Panc1 (cell line): ENCODE data around the gene PCDH18. TPM values are rescaled to one million over a fixed set of nuclear protein-coding genes. Genes with fewer than 3 reads are reported as not detected.

Source experiments
- ATAC-seq: fragments of 200-7000 bp; cut with Tn5 transposase; 2 replicates; pipeline ENCODE4 v1.9.1; 2020; ENCODE audit warnings: mild to moderate bottlenecking, moderate library complexity
- BruUV-seq: library from RNA; stranded (reverse); fragments of 400-500 nt; replicated peaks from 2 replicates; lab custom pipeline; 2021; lab: Mats Ljungman, UMichigan
- CTCF ChIA-PET: fragments of 300-600 bp; sonication (Branson Sonifier 250); formaldehyde crosslinking; loops from one replicate; lab custom pipeline; 2022; ENCODE audit warnings: antibody characterized with exemption; lab: Charles Lee
- POLR2A ChIA-PET: fragments of 300-600 bp; sonication (Branson Sonifier 250); formaldehyde crosslinking; loops from one replicate; lab custom pipeline; 2022; ENCODE audit warnings: antibody characterized with exemption; lab: Charles Lee
- DNase-seq: peaks from one replicate; pipeline ENCODE4 v3.0.0-alpha.2; 2010; ENCODE audit warnings: low read depth, low spot score
- H3K27ac ChIP-seq: 2 replicates; pipeline ENCODE4 v1.5.1; 2011; ENCODE audit warnings: mild to moderate bottlenecking, low read length, inconsistent platforms
- H3K27me3 ChIP-seq: fragments of 200-500 bp; sonication (Bioruptor generic); 2 replicates; pipeline ENCODE4 v1.6.0; 2014; ENCODE audit warnings: low read length, inconsistent platforms; ENCODE audit not compliant: control insufficient read depth, insufficient read depth
- H3K36me3 ChIP-seq: fragments of 200-500 bp; sonication (Bioruptor generic); 2 replicates; pipeline ENCODE4 v1.5.1; 2014; ENCODE audit warnings: inconsistent platforms, mild to moderate bottlenecking, low read length, moderate library complexity; ENCODE audit not compliant: control insufficient read depth, insufficient read depth
- H3K4me1 ChIP-seq: 2 replicates; pipeline ENCODE4 v1.5.1; 2011; ENCODE audit warnings: inconsistent platforms, mild to moderate bottlenecking, low read length, moderate library complexity; ENCODE audit not compliant: control insufficient read depth, insufficient read depth
- H3K4me3 ChIP-seq, 2 experiments: 2 replicates each; pipeline ENCODE4 v1.5.1; 2011 to 2012; ENCODE audit warnings: low read depth in 2 of 2, low read length in 2 of 2, mild to moderate bottlenecking in 2 of 2, inconsistent platforms in 1 of 2, moderate library complexity in 1 of 2
- H3K9me3 ChIP-seq: fragments of 200-500 bp; sonication (Bioruptor generic); 2 replicates; pipeline ENCODE4 v1.5.1; 2014; ENCODE audit warnings: low read depth, mild to moderate bottlenecking, inconsistent platforms, low read length, moderate library complexity; ENCODE audit not compliant: control insufficient read depth, insufficient read depth
- CTCF ChIP-seq: fragments of 450-650 bp; IDR thresholded peaks from 2 replicates; pipeline ENCODE4 v1.5.1; 2017; ENCODE audit warnings: mild to moderate bottlenecking
- POLR2AphosphoS5 ChIP-seq: IDR thresholded peaks from 2 replicates; pipeline ENCODE4 v1.6.1; 2012; ENCODE audit warnings: mild to moderate bottlenecking, low read depth, low read length, moderate library complexity
- REST ChIP-seq, 2 experiments: IDR thresholded peaks; 2 replicates each; pipeline ENCODE4 v1.6.1; 2011 to 2012; ENCODE audit warnings: low read depth in 2 of 2, control low read depth in 1 of 2, low read length in 1 of 2, mild to moderate bottlenecking in 1 of 2, moderate library complexity in 1 of 2; ENCODE audit not compliant: insufficient read depth in 1 of 2
- SIN3A ChIP-seq: IDR thresholded peaks from 2 replicates; pipeline ENCODE4 v1.6.1; 2012; ENCODE audit warnings: low read depth, mild to moderate bottlenecking, low read length, moderate library complexity, borderline replicate concordance; ENCODE audit not compliant: insufficient read depth
- TCF7L2 ChIP-seq: IDR thresholded peaks from 2 replicates; pipeline ENCODE4 v1.6.1; 2011; ENCODE audit warnings: mild to moderate bottlenecking, low read depth, low read length, inconsistent platforms
- in situ Hi-C: cut with HindIII; loops from 2 replicates; pipeline ENCODE4 v1.10.0; 2016; ENCODE audit warnings: low sequenced_read_pairs, low pct_unique_long_range_greater_than_20kb
- intact Hi-C: fragments of 100-400 bp; cut with micrococcal nuclease; formaldehyde crosslinking; loops from one replicate; pipeline ENCODE4 v1.10.0; 2022; ENCODE audit not compliant: unreplicated experiment
- total RNA-seq: library from RNA; stranded (reverse); gene quantifications from one replicate; pipeline ENCODE4 v1.2.1, GENCODE V29; 2021; ENCODE audit not compliant: unreplicated experiment

The PCDH18 gene
- total RNA-seq, 1 experiment from 2014 or later, result 10.8 TPM

GRCh38 chr4:137476345-137476744 lies 55.9 kb downstream of the PCDH18 start:
- in situ Hi-C loops, result no loop called here
- CTCF ChIA-PET, result no interaction called here
- no TSS peak for BruUV-seq

GRCh38 chr4:137474711-137475301 lies 57.5 kb downstream of the PCDH18 start:
- no peak for ATAC-seq
- in situ Hi-C loops (no loop called here), intact Hi-C loops (no loop called here)
- CTCF ChIA-PET, result no interaction called here
- Histone ChIP-seq H3K27me3 (no peaks in the 10 kb centered on the region), H3K4me3 (no peak overlapping the region), H3K4me1 (no peaks in the 10 kb centered on the region), H3K9me3 (no peaks in the 10 kb centered on the region), H3K36me3 (no peaks in the 10 kb centered on the region), H3K27ac (0 out of 2 replicates have a peak overlapping the region, but pooled peaks have one; percentile 29)
- POLR2A ChIA-PET, result no interaction called here
- BruUV-seq, result no TSS peak
- TF ChIP-seq REST (IDR thresholded peaks at IDR 0.05; ENCODE audit: insufficient read depth in 1 of 2, low read depth in 2 of 2, low read length in 1 of 2), result no peak
- no peak for DNase-seq

More at GRCh38 chr4:137476345-137476744, 55.9 kb downstream of the PCDH18 start:
- POLR2A ChIA-PET, result no interaction called here
- no peaks in the 10 kb centered on the region for H3K4me1 ChIP-seq
- H3K9me3 ChIP-seq, result no peaks in the 10 kb centered on the region
- TF ChIP-seq REST (IDR thresholded peaks at IDR 0.05; ENCODE audit: insufficient read depth in 1 of 2, low read depth in 2 of 2, low read length in 1 of 2) (no peak), TCF7L2 (no peak), POLR2AphosphoS5 (no peak), CTCF (no peak), SIN3A (no peak)
- no peaks in the 10 kb centered on the region for H3K27me3 ChIP-seq
- H3K27ac ChIP-seq, result peak overlapping the region; percentile 7; the same call in 1 of the 2 replicates
- ATAC-seq (no peak), DNase-seq (no peak)
- no peak overlapping the region for H3K4me3 ChIP-seq
- no peaks in the 10 kb centered on the region for H3K36me3 ChIP-seq
- intact Hi-C loops, result no loop called here
